K562 treated with DMSO at 1 percent for 12 hours (cell line): Measurements from ENCODE around the gene SLC25A27. TPM values are rescaled to one million over a fixed set of nuclear protein-coding genes. Genes with fewer than 3 reads are reported as not detected.

Source experiments
- total RNA-seq: library from RNA; unstranded; fragments of 300-600 nt; gene quantifications from 2 replicates; pipeline ENCODE4 v1.2.3, GENCODE V29; 2022; ENCODE audit not compliant: insufficient read depth

SLC25A27 gene, protein sequence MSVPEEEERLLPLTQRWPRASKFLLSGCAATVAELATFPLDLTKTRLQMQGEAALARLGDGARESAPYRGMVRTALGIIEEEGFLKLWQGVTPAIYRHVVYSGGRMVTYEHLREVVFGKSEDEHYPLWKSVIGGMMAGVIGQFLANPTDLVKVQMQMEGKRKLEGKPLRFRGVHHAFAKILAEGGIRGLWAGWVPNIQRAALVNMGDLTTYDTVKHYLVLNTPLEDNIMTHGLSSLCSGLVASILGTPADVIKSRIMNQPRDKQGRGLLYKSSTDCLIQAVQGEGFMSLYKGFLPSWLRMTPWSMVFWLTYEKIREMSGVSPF
- total RNA-seq: not detected in 2 replicates

DNA sequence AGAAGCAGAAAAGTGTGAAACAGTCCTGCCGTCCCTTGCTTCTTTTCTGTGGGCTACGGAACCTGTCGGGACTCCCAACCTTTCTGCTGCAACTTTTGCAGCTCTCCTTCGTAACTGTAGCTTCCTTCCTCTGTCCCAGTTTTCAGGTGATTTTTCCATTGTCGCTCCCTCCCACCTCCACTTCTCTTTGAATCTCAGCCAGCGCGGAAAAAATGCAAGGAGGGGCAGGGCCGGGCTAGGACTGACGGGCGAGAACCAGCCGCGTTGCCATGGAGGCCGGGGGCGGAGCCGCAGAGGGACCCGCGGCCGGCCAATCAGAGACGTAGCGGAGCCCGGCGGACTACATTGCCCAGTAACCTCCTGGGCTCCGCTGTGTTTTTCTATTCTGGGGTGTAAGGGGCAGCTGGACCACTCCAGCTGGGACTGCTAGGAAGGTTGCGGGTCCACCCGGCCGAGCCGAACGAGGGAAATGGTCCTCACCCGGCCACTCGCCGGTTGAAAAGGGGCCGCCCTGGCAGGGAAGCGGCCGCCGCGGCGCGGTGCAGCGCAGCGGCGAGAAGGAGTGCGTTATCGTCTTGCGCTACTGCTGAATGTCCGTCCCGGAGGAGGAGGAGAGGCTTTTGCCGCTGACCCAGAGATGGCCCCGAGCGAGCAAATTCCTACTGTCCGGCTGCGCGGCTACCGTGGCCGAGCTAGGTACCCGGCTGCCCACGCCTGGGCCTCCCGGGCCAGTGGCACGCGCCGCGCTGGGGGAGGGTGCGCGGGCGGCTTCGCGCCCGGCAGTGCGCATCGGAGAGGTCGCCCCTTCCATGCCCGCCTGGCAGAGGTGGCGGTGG lies at the start of gene SLC25A27, which contains the start of gene CYP39A1:
SLC25A27 (plus strand) TSS at position 373 of the 836 bp plus-strand sequence; CDS start at position 591, 218 bp downstream.
CYP39A1 (minus strand) TSS at position 216 of the 836 bp plus-strand sequence. CDS start 236 bp downstream, outside the sequence.

DNA sequence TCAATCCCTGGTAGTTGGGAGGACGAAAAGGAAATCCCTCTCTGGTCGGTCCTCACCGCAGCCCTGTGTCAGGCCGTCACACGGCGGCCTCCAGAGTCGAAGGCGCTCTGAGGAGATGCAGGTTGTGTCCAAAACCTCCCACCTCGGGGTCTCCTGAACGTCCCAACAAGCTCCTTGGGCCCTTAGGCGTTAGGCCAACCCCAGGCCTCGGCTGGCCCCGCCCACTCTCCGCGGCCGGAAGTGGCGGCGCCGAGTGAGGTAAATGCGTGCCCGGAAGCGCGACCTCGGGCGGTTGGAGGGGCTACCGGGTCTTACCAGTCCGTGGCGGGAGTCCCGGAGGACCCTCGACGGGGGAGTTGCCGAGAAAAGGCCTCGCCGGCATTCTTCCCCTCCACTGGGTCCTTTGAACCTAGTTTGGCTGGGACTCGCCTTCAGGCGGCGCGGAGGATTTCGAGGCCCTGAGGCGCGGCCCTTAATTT lies 34.9 kb downstream of the SLC25A27 start, which contains the start of gene TDRD6:
TDRD6 (plus strand) TSS at position 267 of the 479 bp plus-strand sequence. CDS start 244 bp downstream, outside the sequence.

Other genes with a start within 250 kb of the SLC25A27 start
- gene RCAN2, start 161.5 kb upstream of the SLC25A27 start, total RNA-seq: 0.25 TPM in 1 of 2 replicates, not detected in the other
- gene CYP39A1, start 157 bp upstream of the SLC25A27 start, total RNA-seq: not detected in 2 replicates
- gene TDRD6, start 34.9 kb downstream of the SLC25A27 start, total RNA-seq: 0.13 and 0.48 TPM in 2 replicates
- not detected in 2 replicates for gene PLA2G7, start 82.4 kb downstream of the SLC25A27 start, total RNA-seq
- gene ANKRD66, start 94.0 kb downstream of the SLC25A27 start, total RNA-seq: not detected in 2 replicates
- not detected in 2 replicates for gene MEP1A, start 140.4 kb downstream of the SLC25A27 start, total RNA-seq